Thyroid gland (tissue), 4 donors: ENCODE results near the gene TTC1.

Experiments used
- CTCF ChIP-seq, 6 experiments: fragments of 200-600 bp in 3 of 6; fragments of 450-650 bp in 3 of 6; sonication (generic) in 3 of 6; IDR thresholded peaks; one replicate each; pipeline ENCODE4 v1.5.1; 2016 to 2019; ENCODE audit warnings: antibody characterized with exemption in 6 of 6, mild to moderate bottlenecking in 2 of 6, inconsistent platforms in 1 of 6, moderate library complexity in 1 of 6
- POLR2A ChIP-seq, 2 donors: fragments of 450-650 bp; IDR thresholded peaks; one replicate each; pipeline ENCODE4 v1.6.1; 2017; ENCODE audit warnings: antibody characterized with exemption in 2 of 2, mild to moderate bottlenecking in 2 of 2, moderate library complexity in 1 of 2

- TF ChIP-seq POLR2A (IDR thresholded peaks at IDR 0.05) (no peak), CTCF (IDR thresholded peaks at IDR 0.05) (no peak)
These were observed 45.0 kb upstream of the TTC1 start for GRCh38 chr5:159963935-159964334.
